K562 (cell line): ENCODE measurements around the gene EPB41L2.

Experiments used
- CBX1 ChIP-seq: sonication (generic); IDR thresholded peaks from 2 replicates; pipeline ENCODE4 v1.6.1; 2016; ENCODE audit warnings: antibody characterized with exemption, low read depth, mild to moderate bottlenecking
- CBX3 ChIP-seq, 2 experiments: IDR thresholded peaks; 1 replicate in 1 of 2; 2 replicates in 1 of 2; pipeline ENCODE4 v1.6.1; 2012; ENCODE audit warnings: inconsistent platforms in 2 of 2, low read length in 2 of 2, borderline replicate concordance in 1 of 2, control low read depth in 1 of 2
- MYNN ChIP-seq, 2 experiments: sonication (generic); formaldehyde crosslinking in 1 of 2; IDR thresholded peaks; 2 replicates each; pipeline versions ENCODE4 v1.5.0 to v1.6.1; 2016 to 2020; ENCODE audit warnings: antibody characterized with exemption in 1 of 2, missing genetic modification reagents in 1 of 2
- PHF21A ChIP-seq: fragments of 450-650 bp; IDR thresholded peaks from 2 replicates; pipeline ENCODE4 v1.6.1; 2017; ENCODE audit warnings: low read depth, borderline replicate concordance
- POLR2AphosphoS5 ChIP-seq: IDR thresholded peaks from 2 replicates; pipeline ENCODE4 v1.6.1; 2011; ENCODE audit warnings: mild to moderate bottlenecking, low read depth, low read length, moderate library complexity; ENCODE audit not compliant: control insufficient read depth, insufficient read depth
- SIX5 ChIP-seq, 2 experiments: IDR thresholded peaks; 2 replicates each; pipeline ENCODE4 v1.6.1; 2011; ENCODE audit warnings: low read length in 2 of 2, borderline replicate concordance in 1 of 2, low read depth in 1 of 2, mild to moderate bottlenecking in 1 of 2, moderate library complexity in 1 of 2; ENCODE audit not compliant: insufficient read depth in 1 of 2
- SMARCB1 ChIP-seq: IDR thresholded peaks from 2 replicates; pipeline ENCODE4 v1.6.1; 2011; ENCODE audit warnings: improper control_type of control experiment, low read depth; ENCODE audit not compliant: insufficient read length
- SP1 ChIP-seq: sonication (generic); formaldehyde crosslinking; IDR thresholded peaks from 2 replicates; pipeline ENCODE4 v1.8.1; 2022; ENCODE audit warnings: mild to moderate bottlenecking, missing genetic modification reagents
- ZNF274 ChIP-seq: IDR thresholded peaks from 2 replicates; pipeline ENCODE4 v1.6.1; 2011; ENCODE audit warnings: low read depth, mild to moderate bottlenecking, low read length, moderate library complexity, borderline replicate concordance

DNA sequence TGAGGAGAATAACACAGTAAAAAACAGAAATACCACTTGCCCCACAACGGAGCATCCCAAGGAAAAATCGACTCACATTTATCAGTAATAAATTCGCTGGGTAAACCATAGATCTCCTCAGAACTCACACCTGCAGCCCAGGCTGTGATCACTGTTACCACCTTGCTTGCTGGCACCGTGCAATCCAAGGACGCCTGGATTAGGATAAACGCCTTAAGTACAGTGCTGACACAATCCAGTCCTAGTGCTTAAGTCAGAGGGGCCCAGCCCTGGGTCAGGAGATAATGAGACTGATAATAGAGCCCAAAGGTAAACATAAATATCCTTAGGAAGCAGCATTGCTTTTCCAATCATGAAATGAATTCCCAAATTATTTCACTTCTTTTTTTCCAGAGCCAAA, 62.5 kb downstream of the EPB41L2 start:
- no peak for TF ChIP-seq ZNF274
- no peak for TF ChIP-seq SP1 (CRISPR knock-in tag)
- no peak for TF ChIP-seq CBX3 (IDR thresholded peaks at IDR 0.05; ENCODE audit: borderline replicate concordance in 1 of 2, low read length in 2 of 2)
- TF ChIP-seq POLR2AphosphoS5 = no peak
- TF ChIP-seq SIX5 (IDR thresholded peaks at IDR 0.05; ENCODE audit: borderline replicate concordance in 1 of 2, insufficient read depth in 1 of 2, low read depth in 1 of 2, low read length in 2 of 2) = no peak
- TF ChIP-seq CBX1 = no peak
- TF ChIP-seq SMARCB1 = no peak
- no peak for TF ChIP-seq PHF21A
- no peak for TF ChIP-seq MYNN (IDR thresholded peaks at IDR 0.05)
- TF ChIP-seq MYNN (CRISPR knock-in tag; IDR thresholded peaks at IDR 0.05) = no peak
